Peyer's patch (tissue), 4 donors: ENCODE data around the gene ZBTB38.

Experiments used
- CTCF ChIP-seq, 6 experiments: fragments of 450-650 bp in 4 of 6; fragments of 200-600 bp in 2 of 6; sonication (generic) in 1 of 6; IDR thresholded peaks; one replicate each; pipeline ENCODE4 v1.5.1; 2017 to 2019; ENCODE audit warnings: antibody characterized with exemption in 6 of 6, mild to moderate bottlenecking in 3 of 6, moderate library complexity in 1 of 6
- POLR2A ChIP-seq, 2 donors: fragments of 450-650 bp; IDR thresholded peaks; one replicate each; pipeline ENCODE4 v1.5.1; 2017; ENCODE audit warnings: antibody characterized with exemption in 2 of 2, mild to moderate bottlenecking in 2 of 2, moderate library complexity in 2 of 2

- TF ChIP-seq CTCF (IDR thresholded peaks at IDR 0.05) (no peak), POLR2A (IDR thresholded peaks at IDR 0.05) (no peak)
Observed at GRCh38 chr3:141405025-141405424, 36.7 kb downstream of the ZBTB38 start.
